ENCODE data around the gene NDUFB2.

GRCh38 chr7:140679186-140679585 lies 17.3 kb upstream of the NDUFB2 start:
- TF ChIP-seq CTCF (IDR thresholded peaks at IDR 0.05) = no peak
- no peak for TF ChIP-seq POLR2A (IDR thresholded peaks at IDR 0.05)

Data from testis (tissue), 2 donors.